NB4 (cell line): Measurements from ENCODE around the gene MPP2.

ENCODE experiments used
- CTCF ChIP-seq: IDR thresholded peaks from one replicate; pipeline ENCODE4 v1.5.1; 2012; ENCODE audit warnings: low read depth, low read length
- MYC ChIP-seq: IDR thresholded peaks from 2 replicates; pipeline ENCODE4 v1.6.1; 2011; ENCODE audit warnings: low read depth, low read length
- POLR2A ChIP-seq: IDR thresholded peaks from 2 replicates; pipeline ENCODE4 v1.6.1; 2011; ENCODE audit warnings: mild to moderate bottlenecking; ENCODE audit not compliant: insufficient read length; ENCODE audit errors: extremely low read depth

DNA sequence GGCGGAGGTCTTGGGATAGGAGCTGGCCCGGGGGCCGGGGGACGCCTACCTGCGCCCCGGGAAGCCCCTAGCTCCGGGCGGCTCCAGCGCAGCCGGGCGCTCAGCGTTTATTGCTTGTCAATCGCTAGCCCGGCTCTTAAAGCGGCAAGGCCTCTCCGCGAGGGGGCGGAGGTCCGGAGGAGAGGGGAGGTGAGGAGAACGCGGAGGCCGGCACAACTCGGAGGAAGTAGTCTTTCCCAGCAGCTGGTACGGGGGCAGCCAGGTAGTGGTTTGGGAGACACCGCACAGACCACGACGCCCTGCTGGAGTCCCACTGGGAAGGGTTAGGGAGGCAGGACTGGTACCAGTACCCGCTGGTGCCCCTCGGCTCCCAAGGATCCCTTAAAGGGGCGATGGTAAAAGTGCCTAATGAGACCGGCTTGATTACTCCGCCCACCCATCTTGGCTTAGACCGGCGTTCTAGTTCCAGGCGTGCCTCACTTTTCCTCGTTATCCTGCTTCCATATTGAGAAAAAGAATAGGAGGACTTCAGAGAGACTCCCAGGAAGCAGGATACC, at the start of gene MPP2:
- TF ChIP-seq CTCF (no peak), POLR2A (no peak), MYC (no peak)
